ENCODE results near the gene LRRC25. TPM values are rescaled to one million over a fixed set of nuclear protein-coding genes. Genes with fewer than 3 reads are reported as not detected.

Gene LRRC25
- total and polyA plus RNA-seq, 2 donors (not counting 3 experiments of a cell fraction or from before 2014, with no cell fraction given) = not detected

- intact Hi-C loops (cut with micrococcal nuclease) = no loop called here
- FAIRE-seq (peak; percentile 81), DNase-seq (ENCODE audit: low read depth, low spot score) (peak; percentile 80)
- H3K9me3 ChIP-seq (replicated peaks; ENCODE audit: control insufficient read depth, insufficient read depth, low read length) = no peaks in the 10 kb centered on the region
- H4K20me1 ChIP-seq (replicated peaks; ENCODE audit: control insufficient read depth, extremely low read depth, insufficient read depth, low read length) = no peaks in the 10 kb centered on the region
- no TSS peak for BruUV-seq (replicated peaks)
- dilution Hi-C loops (cut with MboI; ENCODE audit: extremely low pct_ligation_motif_present, low sequenced_read_pairs) = no loop called here
- POLR2A ChIA-PET = interaction anchor here (0.7 to 1.3 kb wide), 3 partner anchors 8 to 147 kb away, joined by 3 to 4 read pairs (median 3); partner anchors contain the start of gene SSBP4
- H3K4me2 ChIP-seq (ENCODE audit: insufficient read depth, low read length) = no peak overlapping the region
- H2AFZ ChIP-seq (ENCODE audit: low read depth, low read length) = no peak overlapping the region
- H3K36me3 ChIP-seq (ENCODE audit: control insufficient read depth in 2 of 2, extremely low read depth in 1 of 2, insufficient read depth in 2 of 2, low read length in 2 of 2) = peaks cover 0 to 2% of the 10 kb centered on the region in 2 experiments
- H3K9ac ChIP-seq (replicated peaks; ENCODE audit: extremely low read depth, insufficient read depth, low read length) = peak overlapping the region; percentile 32
- peaks cover 28% of the 10 kb centered on the region for H3K79me2 ChIP-seq (ENCODE audit: control insufficient read depth, insufficient read depth, low read length)
- no peaks in the 10 kb centered on the region for H3K27me3 ChIP-seq (ENCODE audit: control insufficient read depth in 2 of 2, insufficient read depth in 2 of 2, low read length in 2 of 2)
- peak overlapping the region in 1 of 3 experiments; percentile 35 for H3K4me3 ChIP-seq (replicated peaks in 1 of 3; ENCODE audit: insufficient read depth in 1 of 3, low read depth in 1 of 3, low read length in 3 of 3)
- no peaks in the 10 kb centered on the region for H3K9me1 ChIP-seq (replicated peaks; ENCODE audit: control insufficient read depth, extremely low read depth, insufficient read depth, low read length)
- CTCF ChIA-PET = interaction anchor here (1.0 to 2.1 kb wide), 4 partner anchors 10 to 149 kb away, joined by 3 to 13 read pairs (median 6); partner anchors contain the start of gene SSBP4
- TF ChIP-seq FOS (IDR thresholded peaks at IDR 0.05; ENCODE audit: borderline replicate concordance, insufficient read depth, low read length) (no peak), GATA2 (IDR thresholded peaks at IDR 0.05; ENCODE audit: insufficient read depth, insufficient read length, low read depth, low read length) (no peak), POLR2A (IDR thresholded peaks at IDR 0.05; ENCODE audit: low read depth, low read length) (no peak), POLR2AphosphoS5 (IDR thresholded peaks at IDR 0.05; ENCODE audit: insufficient read depth, low read depth, low read length) (no peak), EZH2 (IDR thresholded peaks at IDR 0.05; ENCODE audit: borderline replicate concordance, low read depth, low read length, severe bottlenecking) (no peak), JUN (IDR thresholded peaks at IDR 0.05; ENCODE audit: borderline replicate concordance, insufficient read depth, insufficient read length, low read depth) (no peak), MAX (IDR thresholded peaks at IDR 0.05; ENCODE audit: insufficient read depth, insufficient read length) (no peak), MYC (IDR thresholded peaks at IDR 0.05; ENCODE audit: low read depth, low read length) (no peak)
- TF ChIP-seq, protein P1, sequence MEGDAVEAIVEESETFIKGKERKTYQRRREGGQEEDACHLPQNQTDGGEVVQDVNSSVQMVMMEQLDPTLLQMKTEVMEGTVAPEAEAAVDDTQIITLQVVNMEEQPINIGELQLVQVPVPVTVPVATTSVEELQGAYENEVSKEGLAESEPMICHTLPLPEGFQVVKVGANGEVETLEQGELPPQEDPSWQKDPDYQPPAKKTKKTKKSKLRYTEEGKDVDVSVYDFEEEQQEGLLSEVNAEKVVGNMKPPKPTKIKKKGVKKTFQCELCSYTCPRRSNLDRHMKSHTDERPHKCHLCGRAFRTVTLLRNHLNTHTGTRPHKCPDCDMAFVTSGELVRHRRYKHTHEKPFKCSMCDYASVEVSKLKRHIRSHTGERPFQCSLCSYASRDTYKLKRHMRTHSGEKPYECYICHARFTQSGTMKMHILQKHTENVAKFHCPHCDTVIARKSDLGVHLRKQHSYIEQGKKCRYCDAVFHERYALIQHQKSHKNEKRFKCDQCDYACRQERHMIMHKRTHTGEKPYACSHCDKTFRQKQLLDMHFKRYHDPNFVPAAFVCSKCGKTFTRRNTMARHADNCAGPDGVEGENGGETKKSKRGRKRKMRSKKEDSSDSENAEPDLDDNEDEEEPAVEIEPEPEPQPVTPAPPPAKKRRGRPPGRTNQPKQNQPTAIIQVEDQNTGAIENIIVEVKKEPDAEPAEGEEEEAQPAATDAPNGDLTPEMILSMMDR (IDR thresholded peaks at IDR 0.05; ENCODE audit: extremely low read depth in 1 of 2, insufficient read depth in 1 of 2, low read depth in 1 of 2, low read length in 2 of 2) = no peak
- peaks cover 13% of the 10 kb centered on the region for H3K4me1 ChIP-seq (ENCODE audit: control insufficient read depth, extremely low read depth, insufficient read depth, low read length)
- H3K27ac ChIP-seq (ENCODE audit: insufficient read depth, low read depth, low read length) = peak overlapping the region; percentile 51
Measured at GRCh38 chr19:18428787-18429674, 31.6 kb upstream of the LRRC25 start.

Data from endothelial cell of umbilical vein (primary cell).